Stimulated activated naive CD8-positive, alpha-beta T cell treated with anti-CD3 and anti-CD28 coated beads, Interleukin-15, Interleukin-2, amounts not matched to agents 100 U/mL and 50 U/mL, for 24 hours (primary cell): ENCODE measurements around the gene SLCO2A1.

Source experiments
- ATAC-seq: fragments of 150-1000 bp; cut with Tn5 transposase; one replicate; pipeline ENCODE4 v1.10.0; 2021
- DNase-seq: peaks from one replicate; pipeline ENCODE4 v3.0.0; 2021

The SLCO2A1 gene

DNA sequence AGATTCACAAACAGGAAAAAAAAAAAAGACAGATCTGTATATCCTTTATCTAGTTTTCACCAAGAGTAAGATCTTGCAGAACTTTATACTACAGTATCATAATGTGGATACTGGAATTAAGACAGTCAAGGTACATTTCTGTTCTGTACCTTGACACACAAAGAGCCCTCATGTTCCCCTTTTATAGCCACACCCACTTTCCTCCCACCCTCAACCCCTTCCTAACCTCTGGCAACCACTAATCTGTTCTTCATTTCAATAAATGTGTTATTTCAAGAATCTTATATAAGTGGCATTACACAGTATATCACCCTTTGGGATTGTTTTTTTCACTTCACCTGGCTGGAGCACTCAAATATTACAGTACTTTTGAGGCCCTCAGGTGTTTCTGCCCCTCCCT is 130.4 kb downstream of the SLCO2A1 start:
- ATAC-seq (no peak), DNase-seq (no peak)

DNA sequence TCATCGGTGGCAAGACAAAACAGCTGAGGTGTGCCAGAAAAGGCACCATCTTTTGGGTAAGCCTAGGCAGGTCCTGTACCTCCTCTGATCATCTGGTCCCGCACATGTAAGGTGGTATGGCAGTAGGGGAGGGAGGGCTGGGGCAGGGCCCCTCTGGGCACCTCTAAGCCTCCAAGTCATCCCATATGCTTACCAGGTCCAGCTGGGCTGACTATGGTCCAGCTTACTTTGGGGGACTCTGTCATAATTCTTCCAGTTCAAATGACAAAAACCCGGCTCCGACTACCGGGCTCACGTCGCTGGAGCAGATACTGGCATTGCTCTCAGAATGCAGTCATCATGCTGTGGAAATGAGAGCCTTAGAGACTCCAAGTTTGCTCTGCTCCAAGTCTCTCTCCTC is 132.2 kb downstream of the SLCO2A1 start:
- DNase-seq (no peak), ATAC-seq (no peak)

DNA sequence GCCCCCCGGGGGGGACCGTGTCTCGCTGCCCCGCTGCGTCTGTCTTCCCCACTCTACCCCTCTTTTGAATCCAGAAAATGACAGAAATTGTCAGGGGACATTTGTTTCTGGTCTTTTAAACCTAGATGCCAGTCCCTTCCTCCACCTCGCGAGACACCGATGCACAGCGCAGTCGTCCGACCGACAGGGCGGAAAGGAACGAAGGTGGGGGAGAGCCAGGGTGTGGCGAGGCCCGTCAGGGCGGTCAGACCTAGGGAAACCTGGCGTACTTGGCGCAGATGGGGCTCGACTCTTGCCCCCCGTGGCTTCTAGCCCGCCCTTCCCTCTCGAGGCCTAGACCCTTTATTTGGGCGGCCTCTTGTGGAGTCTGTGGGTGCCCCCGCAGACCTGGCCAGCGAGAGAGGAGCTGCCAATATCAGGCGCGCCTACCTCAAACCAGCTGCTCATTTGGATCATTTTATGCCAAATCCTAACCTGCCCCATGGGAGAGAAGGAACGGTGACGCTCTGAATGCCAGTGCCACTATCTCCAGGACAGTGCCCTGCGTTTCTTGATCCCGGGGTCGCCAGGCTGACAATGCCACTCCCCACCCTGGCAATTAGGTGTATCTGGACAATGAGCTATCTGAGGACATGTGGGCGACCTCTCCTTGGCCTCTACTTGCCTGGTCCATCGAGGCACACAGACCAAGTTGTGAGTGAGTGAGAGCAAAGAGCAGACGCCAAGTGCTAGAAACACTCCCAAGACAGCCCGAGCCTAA is 133.5 kb downstream of the SLCO2A1 start:
- DNase-seq (no peak), ATAC-seq (no peak)

DNA sequence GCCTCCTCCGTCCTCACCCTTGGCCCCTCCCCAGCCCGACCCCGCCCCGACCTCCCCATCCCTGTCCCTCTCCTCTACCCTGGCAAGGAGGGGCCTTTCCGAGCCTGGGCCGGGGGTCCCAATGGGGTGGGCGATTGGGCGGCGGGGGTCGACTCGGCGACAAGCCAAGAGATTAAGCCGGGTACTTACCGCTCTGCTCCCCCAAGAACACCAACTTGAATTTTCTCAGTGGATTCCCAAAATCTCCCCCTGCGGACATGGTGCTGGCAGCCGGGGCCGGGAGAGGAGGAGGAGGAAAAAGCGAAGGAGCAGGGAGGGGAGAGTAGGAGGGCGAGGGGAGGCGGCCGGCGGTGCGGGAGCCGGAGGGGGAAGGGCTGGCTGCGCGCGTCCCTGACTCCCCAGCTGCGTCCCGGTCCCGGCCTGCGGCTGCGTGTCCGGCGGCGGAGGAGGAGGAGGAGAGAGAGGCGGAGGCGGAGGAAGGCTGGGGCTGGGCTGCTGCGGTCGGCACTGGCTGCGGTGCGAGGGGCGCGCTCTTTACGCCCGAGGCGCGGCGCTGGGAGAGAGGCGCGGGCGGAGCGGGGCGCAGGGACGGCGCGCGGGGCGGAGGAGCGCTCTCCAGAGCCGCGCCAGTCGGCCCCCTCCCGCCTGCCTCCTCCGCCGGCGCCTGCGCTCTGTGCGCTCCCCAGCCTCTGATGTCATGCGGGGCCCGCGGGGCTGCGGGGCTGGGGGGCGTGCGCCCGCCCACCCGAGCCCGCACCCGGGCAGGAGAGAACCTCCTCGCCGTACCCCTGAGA is 134.3 kb downstream of the SLCO2A1 start, which contains the start of gene RAB6B:
TSS of gene RAB6B (minus strand) at position 675 of the 794 bp plus-strand sequence. CDS start at position 259, 416 bp downstream.
- peak; percentile 29 for DNase-seq
- peak; percentile 65 for ATAC-seq

DNA sequence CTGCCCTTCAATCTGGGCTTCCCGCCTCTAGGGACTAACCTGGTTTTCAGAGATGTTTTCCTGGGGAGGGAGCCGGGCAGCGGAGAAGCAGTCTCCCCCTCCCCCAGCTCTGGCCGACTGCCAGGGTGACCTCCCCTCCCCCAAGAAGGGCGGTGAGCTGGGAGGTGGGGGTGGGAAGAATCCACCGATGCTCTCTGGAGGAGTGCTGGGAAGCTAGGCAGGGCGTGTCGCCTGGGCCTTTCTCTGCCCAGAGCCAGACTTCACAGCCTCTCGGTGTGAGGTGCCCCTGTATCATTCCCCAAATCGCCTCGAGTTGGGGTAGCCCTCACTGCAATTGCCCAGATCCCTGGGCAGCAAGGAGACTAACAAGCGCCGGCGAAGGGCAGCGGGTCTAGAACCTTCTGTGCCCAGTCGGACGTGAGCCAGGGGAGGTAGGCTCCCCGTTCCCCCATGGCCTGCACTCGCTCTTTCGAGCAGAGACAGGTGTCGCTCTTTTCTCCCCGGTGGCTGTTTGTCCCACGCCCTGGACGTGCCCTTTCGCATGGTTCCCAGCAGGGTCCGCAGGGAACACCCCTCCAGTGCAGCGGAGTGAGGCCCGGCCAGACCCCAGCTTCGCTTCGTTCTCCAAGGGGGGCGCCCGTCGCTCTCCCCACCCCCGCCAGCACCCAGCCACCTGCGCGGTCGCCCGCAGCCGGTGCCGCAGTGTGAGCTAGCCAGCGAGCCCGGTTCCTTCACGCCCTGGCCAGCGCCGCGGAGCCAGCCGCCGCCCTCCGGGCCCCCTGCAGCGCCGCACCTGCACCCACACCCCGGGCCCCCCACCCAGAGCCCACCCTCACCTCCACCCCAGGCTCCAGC is 135.1 kb downstream of the SLCO2A1 start:
- DNase-seq: no peak
- no peak for ATAC-seq

DNA sequence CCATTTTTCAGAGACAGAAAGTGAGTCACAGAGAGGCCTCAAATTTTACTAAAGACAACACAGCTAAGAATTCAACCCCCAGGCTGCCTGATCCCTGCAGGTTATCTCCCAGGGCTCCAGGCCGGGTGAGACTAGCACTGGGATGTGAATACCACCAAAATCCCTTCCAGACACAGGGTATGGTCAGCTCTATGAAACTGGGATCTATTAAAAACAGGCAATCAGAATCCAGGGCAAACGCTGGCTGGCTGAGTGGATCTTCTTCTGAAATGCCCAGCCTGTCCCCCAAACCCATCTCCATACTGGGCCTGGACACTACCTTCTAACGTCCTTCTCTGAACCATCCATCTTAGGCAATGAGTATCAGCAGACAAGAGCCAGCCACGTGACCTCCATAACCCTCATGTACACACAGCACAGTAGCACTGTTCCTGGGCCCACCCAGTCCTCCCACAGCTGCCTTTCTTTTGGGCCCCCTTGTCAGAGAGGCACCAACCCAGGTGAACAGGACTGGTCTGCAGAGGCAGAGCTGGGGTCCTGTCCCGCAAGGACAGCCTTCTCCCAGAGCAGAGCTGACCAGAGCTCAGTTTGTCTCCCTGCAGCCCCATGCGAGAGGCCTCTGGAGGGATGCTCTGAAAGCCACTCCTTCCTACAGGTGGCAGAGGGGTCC is 135.9 kb downstream of the SLCO2A1 start:
- DNase-seq: no peak
- ATAC-seq: no peak

DNA sequence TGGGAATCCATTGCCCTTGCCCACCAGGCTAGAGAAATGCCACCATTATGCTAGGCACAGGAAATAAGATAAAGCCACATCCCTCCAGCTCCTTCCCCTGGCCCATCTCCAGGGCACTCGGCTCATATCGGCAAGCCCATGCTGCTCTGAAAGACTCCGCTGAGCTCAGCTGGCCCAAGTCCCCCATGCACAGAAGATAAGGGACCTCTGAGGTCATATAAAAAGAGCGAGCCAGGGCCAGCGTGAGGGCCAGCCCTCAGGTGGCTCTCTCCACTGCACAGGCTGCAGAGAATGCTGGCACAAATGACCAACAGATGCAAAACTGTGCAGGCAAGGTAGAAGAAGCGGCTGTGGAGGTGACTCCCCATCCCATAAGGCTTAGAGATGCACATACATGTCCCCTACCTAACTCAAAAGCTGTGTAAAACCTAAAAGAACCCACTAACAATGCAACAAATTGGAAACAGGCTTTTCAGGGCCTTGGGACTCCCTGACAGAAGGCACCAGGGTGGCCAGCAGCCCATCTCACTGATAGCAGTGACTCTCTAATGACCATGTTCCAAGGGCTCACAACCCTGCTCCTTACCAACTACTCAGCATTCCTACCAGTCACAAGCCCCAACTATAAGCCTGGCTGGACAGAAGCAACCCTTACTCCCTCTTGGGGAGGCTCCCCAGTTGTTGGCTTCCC is 137.0 kb downstream of the SLCO2A1 start:
- no peak for DNase-seq
- ATAC-seq: no peak

DNA sequence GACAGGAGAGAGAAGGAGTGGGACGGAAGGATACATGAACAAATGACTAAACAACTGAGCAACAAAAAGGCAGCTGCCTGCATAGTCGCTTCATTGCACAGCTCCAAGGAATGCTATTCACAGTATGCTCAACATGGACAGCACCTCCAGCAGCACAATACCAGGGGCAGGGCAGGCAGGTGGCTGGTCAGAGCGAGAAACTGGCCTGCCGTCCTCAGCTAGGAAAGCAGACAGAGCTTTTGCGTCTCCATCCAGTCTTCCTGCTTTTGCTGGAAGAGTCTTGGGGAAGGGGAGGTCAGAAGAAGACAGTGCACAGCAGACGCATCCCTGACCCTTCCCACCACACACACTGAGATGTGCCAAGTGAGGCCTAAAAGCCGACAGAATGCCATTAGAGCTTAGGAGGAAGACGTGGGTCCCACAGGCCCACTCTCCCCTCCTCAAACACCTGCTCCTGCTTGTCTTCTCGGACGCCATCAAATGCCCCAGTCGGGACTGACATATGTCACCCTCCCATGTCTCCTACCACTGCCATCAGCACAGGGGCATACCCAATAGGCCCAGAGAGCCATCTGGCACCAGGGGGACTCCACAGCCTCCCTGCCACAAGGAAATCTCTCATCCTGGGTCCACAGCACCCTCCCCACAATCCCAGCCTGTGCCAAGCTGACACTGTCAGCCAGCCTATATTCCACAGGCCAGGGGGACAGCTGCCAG is 137.9 kb downstream of the SLCO2A1 start:
- ATAC-seq (no peak), DNase-seq (no peak)

DNA sequence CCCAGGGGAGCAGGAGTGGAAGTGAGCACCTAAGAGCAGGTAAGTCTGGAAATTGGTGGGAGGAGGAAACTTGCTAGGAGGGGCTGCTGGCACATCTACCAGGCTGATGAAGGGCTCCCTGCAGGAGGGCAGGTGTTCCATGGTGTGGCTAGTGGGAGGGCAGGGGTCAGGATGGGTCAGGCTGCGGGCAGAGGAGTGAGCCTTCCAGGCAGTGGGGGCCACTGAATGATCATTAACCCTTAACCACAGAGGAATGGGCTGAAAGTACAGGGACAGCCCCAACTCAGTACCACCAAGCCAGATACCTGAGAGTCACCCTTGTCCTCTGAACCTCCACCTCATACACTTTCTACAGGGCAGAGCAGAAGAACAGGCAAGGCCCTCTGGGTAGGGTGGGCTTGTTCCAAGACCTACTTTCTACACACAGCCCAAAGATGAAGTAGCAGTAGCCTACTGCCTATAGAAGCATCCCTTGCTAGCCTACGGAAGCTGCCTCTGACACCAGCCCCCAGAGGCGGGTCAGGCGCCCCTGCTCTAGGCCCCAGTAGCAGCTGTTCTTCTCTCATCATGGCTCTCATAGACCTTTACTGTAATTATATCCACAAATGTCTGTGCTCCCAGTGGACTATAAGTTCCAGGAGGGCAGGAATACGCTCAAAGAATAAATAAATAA is 138.6 kb downstream of the SLCO2A1 start:
- DNase-seq (no peak), ATAC-seq (no peak)

DNA sequence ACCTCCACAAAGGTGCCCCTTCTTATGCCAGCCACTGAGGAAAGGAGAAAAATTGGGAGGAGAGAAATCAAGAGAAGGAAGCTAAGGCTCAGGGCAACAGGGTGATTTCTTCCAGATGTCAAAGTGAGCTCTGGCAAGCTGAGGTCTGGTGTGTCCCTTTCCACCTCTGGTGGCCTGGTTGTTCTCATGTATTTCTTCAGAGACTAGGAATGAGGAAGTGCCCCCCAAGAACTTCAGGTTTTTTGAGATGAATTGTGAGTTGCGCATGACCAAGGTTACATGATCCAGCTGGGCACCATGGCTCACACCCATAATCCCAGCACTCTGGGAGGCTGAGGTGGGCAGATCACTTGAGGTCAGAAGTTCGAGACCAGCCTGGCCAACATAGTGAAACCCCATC is 139.7 kb downstream of the SLCO2A1 start:
- DNase-seq (no peak), ATAC-seq (no peak)

DNA sequence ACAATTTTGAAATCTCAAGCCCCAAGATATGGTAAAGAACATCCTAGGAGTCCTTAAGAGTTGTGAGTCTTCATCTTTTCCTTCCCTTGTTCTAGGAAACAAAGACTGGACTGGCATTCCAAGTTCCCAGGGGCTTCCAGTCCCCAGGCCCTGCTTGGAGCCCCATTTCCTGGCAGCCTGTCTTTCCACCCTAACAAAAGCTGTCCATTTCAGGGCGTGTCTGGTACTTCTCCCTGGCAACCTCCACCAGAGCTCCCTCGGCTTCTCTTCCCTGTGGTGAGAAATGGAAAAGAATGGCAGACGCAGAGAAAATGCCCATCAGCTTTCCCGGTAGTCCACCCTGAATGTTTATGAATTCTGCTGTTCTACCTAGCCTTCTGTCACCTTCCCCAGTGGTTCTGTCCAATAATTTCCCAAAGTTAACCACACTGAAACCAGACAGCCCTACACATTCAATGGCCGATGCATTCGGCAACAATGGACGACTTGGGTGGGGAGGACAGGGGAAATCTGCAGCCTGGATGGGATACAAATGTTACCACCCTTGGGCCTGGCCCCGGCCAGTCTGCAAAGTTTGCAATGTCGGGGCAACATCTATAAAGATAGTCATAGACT is 140.9 kb downstream of the SLCO2A1 start:
- DNase-seq: no peak
- no peak for ATAC-seq

DNA sequence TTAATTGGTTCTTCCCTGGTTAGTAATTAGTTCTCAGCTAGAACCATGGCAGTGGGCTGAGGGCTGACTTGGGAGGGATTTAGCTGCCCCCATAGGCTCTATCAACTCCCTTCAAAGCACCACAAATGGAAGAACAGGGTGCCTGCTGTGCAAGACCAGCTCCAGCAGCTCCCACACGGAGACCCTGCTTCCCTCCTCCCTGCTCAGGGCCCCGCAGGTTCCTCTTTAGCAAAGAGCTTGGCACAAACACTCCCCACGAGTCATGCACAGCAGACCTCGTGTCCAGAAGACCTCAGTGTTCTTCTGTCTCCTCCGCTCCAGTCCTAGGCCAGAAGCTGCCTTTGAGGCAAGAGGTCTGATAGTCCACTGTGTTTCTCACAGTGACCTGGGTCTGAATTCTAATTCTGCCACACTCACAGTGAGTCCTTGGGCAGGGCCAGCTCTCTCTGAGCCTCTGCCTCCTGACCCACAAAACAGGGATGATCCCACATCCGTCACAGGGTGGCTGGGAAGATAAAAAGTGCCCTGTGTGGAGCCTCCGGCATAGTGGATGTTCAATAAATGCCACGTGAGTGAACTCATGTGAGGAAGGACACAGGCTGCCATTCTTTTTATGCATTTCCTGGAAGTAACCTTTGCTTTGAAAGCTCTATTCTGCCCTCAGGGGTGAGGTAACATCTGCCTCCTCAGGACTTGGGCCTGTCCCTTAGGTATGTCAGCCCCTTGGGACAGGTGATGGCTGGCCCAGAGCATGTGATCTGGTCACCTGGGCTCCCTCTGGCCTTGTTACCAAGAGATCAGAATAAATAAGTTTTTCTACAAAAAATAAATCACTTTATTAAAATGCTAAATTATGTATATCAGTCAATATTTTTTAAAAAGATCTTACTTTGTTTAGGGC is 141.7 kb downstream of the SLCO2A1 start:
- DNase-seq (no peak), ATAC-seq (no peak)

DNA sequence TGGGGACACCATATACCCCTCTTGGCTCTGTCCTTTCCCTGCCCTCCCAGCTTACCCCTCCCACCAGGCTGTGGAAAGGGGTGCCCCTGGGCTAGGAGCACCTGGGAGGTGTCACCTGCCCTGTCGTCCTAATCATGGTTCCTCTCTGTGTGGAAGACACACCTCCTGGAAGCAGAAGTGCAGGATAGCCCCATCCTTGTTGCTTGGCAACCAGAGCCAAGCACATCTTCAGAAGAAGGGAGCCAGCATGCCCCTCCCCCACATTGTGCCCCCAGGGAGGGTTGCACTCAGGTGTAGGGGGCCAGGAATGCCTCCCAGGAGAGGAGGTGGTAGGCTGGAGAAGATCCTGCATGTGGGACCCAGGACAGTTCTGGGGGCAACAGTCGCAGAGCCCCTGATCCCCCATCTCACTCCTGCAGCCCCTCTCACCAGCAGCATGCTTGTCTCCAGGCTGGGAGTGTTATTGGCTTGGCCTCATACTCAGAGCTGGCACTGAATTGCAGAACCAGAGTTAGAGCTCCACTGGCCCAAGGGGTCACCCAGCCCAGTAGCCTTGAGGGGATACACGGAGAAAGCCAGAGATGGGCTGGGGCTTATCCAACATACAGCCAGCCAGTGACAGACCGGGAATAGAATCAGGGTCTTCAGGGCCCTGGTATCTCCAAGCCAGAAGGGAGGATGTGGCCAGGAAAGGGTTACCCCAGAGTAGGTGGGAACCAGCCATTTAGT is 142.5 kb downstream of the SLCO2A1 start:
- no peak for DNase-seq
- no peak for ATAC-seq

DNA sequence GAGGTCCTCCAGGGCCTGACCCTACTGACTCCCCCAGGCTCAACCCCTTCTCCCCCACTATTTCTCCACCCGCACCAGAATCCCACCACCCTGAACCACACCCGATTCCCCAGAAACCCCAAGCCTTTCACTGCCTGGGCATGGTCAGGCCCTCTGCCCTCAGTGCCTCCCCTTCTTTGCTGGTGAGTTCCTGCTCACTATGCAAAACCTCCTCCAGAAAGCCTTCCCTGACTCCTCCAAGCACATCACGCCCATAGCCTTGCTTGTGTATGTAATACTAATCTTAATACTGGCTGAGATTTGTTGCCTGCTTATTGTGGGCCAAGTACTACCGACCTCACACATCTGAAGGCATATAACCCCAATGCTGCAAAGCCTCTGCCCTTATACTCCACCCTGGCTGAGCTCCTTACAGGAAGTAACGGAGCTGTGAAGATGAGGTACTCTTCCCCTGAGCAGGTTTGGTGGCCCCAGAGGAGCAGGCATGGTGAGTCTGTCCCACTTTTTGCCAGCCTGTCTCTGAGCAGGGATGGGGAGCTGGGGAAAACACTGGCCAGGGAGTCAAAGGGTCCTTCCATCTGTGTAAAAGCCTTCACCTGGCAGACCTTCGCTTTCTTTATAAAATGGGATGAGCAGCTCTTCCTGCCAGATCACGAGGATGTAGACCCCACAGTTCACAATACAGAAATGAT is 143.5 kb downstream of the SLCO2A1 start:
- DNase-seq: no peak
- ATAC-seq: no peak

DNA sequence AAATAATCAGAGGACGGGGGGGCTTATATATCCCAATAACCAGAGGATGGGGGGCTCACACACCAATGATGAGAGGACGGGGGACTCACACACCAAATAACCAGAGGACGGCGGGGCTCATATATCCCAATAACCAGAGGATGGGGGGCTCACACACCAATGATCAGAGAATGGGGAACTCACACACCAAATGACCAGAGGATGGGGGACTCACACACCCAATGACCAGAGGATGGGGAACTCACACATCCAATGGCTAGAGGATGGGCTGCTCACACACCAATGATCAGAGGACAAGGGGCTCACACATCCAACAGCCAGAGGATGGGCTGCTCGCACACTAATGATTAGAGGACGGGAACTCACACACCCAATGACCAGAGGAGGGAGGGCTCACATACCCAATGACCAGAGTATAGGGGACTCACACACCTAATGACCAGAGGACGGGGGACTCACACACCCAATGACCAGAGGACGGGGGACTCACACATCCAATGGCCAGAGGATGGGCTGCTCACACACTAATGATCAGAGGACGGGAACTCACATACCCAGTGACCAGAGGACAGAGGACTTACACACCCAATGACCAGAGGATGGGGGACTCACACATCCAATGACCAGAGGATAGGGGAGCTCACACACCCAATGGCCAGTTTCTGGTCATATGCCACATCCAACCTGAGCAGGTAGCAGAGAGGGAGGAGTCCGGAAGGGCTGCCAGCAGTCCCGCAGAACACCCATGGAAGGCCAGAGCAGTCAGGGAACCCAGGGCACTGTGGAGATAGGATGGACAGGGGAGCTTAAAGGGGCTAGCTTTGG is 144.6 kb downstream of the SLCO2A1 start:
- no peak for DNase-seq
- no peak for ATAC-seq
